HG03342 (cell line): ENCODE data around the gene BICDL2.
"Not testable (repeated sequence)": the region's sequence is repeated elsewhere in the genome, so short reads cannot be mapped to it uniquely, and the experiment has no call there.

Experiments used
- ATAC-seq: cut with Tn5 transposase; IDR thresholded peaks from one replicate; pipeline ENCODE4 v1.9.1; 2021; ENCODE audit warnings: mild to moderate bottlenecking, moderate library complexity; ENCODE audit not compliant: unreplicated experiment

Gene BICDL2, protein sequence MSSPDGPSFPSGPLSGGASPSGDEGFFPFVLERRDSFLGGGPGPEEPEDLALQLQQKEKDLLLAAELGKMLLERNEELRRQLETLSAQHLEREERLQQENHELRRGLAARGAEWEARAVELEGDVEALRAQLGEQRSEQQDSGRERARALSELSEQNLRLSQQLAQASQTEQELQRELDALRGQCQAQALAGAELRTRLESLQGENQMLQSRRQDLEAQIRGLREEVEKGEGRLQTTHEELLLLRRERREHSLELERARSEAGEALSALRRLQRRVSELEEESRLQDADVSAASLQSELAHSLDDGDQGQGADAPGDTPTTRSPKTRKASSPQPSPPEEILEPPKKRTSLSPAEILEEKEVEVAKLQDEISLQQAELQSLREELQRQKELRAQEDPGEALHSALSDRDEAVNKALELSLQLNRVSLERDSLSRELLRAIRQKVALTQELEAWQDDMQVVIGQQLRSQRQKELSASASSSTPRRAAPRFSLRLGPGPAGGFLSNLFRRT

DNA sequence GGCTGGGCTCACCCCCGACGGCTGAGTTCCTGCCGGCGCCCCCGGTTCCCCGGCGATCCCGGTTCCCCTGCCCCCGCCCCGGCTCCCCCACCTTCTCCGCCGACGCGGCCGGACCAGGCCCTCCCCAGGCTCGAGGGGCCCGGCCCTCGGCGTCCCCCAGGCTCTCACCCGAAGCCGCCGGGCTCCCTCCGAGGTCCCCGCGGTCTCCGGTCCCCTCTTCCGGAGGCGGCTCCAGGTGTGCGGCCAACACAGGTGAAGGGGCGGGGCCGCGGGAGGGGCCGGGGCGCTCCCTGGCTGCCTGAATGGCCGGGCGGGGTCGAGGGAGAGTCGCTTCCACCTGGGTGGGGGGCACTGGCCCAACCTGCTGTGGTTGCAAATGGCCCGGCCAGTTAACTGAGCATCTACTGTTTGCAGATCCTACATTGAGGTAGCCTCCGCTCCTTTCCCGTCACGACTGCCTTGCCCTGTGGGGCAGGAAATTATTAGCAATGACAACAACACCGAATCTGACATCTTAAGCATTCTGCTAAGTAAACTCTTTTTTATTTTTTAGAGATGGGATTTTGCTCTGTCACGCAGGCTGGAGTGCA lies at the start of gene BICDL2:
Gene BICDL2 (minus strand): TSS at position 219 of the 590 bp plus-strand sequence. CDS start 1,448 bp downstream, outside the sequence.
- no peak for ATAC-seq

DNA sequence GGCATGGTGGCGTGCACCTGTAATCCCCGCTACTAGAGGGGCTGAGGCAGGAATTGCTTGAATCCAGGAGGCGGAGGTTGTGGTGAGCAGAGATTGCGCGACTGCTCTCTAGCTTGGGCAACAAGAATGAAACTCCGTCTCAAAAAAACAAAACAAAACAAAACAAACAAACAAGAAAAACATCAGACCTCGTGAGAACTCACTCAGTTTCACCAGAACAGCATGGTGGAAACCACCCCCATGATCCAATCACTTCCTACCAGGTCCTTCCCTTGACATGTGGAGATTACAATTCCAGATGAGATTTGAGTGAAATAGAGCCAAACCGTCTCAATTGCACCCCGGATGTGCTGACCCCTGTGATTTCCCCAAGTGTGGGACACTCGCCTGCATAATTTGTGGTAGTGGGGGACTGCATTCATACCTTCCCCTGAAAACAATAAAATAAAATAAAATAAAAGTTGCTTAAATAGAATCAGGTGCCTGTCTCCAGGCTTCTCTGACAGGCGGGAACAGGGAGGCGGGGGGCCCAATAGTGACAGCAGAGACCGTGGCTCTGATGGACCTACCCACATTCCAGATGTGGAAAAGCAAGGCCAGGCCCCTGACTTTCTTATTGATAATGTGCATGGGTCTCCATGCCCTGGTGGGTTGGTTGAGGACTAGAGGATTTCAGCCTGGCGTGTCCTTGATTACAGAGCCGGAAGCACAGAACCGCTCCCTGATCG lies 49.3 kb upstream of the BICDL2 start:
- no peak for ATAC-seq

DNA sequence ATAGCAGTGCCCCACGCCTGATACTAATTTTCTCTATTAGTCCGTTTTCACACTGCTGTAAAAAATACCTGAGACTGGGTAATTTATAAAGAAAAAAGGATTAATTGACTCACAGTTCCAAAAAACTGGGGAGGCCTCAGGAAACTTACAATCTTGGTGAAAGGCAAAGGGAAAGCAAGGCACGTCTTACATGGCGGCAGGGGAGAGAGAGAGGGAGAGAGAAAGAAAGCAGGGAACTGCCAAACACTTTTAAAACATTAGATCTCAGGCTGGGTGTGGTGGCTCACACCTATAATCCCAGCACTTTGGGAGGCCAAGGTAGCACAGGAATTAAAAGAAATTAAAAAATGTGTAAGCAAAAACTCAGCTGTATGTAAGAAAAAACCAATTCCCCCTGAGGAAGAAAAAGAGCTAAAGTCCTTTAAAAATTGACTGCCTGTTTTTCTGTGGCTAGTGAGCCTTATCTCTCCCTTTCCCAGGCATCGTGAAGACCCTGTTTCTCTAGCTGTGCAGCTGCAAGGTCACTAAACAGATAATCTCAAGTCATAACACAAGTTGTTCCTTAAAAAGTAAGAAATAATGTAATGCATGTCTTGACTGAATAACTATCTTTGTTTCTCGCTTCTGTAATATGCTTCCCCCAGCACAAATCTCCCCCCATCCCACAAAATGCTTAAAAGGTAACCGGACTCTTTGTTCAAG lies 48.4 kb upstream of the BICDL2 start:
- ATAC-seq: no peak

DNA sequence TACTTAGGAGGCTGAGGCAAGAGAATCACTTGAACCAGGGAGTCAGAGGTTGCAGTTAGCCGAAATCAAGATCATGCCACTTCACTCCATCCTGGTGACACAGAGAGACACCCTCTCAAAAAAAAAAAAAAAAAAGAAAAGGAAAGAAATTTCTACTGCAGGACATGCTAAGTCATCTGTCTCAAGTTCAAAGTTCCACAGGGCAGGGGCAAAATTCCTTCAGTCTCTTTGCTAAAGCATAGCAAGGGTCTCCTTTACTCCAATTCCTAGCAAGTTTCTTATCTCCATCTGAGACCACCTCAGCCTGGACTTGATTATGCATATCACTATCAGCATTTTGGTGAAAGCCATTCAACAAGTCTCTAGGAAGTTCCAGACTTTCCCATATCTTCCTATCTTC lies 47.7 kb upstream of the BICDL2 start:
- ATAC-seq: no peak

DNA sequence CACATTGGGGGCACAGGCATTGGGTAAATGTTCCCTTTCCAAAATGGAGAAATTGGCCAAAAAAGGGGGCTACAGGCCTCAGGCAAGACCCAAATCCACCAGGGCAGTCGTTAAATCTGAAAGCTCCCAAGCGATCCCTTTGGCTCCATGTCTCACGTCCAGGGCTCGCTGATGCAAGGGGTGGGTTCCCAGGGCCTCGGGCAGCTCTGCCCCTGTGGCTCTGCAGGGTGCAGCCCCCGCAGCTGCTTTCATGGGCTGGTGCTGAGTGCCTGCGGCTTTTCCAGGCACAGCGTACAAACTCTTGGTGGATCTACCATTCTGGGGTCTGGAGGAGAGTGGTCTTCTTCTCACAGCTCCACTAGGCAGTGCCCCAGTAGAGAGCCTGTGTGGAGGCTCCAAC lies 46.7 kb upstream of the BICDL2 start:
- not testable (repeated sequence) for ATAC-seq

DNA sequence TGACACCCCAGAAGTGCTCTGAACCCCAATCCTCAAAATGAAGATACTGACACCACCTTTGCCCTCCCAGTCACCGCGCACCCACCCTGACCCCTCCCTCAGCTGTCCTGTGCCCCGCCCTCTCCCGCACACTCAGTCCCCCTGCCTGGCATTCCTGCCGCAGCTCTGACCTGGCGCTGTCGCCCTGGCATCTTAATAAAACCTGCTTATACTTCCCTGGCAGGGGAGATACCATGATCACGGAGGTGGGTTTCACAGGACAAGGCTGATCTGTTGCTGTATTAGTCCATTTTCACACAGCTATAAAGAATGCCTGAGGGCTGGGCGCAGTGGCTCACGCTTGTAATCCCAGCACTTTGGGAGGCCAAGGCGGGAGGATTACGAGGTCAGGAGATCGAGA lies 45.2 kb upstream of the BICDL2 start:
- ATAC-seq: not testable (repeated sequence)

DNA sequence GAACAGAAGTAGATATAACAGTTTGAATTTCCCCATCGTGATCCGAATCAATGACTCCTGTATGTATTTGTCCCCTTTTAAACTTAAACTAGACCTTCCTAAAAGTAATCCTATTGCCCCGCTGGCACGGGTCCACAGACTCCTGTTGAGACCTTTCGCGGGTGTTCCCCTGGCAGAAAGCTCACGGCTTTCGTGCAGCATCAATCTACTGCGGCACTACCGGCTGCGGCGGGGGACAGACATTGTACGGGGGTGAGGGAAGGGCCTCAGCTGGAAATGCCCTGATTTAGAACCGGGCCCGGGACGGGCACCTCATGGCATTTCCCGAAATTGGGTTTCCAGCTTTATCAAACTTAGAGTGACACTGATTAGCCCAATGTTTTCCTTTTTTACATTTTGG lies 43.3 kb upstream of the BICDL2 start:
- no peak for ATAC-seq

DNA sequence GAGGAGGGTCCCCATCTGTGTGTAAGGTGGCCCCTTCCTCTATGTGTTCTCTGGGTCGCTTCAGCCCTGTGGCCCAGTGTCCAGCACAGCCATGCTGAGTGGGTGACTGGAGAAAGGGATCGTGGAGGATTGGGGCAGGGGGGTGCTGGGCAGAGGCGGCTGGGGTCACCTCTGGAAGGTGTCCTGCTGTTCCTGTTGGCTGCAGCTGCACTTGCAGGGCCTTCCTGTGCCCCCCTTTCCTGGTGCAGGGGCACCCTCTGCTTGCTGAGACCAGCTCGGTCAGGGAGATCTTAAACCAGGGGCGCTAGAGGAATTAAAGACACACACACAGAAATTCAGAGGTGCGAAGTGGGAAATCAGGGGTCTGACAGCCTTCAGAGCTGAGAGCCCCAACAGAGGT lies 39.8 kb upstream of the BICDL2 start:
- ATAC-seq: no peak

DNA sequence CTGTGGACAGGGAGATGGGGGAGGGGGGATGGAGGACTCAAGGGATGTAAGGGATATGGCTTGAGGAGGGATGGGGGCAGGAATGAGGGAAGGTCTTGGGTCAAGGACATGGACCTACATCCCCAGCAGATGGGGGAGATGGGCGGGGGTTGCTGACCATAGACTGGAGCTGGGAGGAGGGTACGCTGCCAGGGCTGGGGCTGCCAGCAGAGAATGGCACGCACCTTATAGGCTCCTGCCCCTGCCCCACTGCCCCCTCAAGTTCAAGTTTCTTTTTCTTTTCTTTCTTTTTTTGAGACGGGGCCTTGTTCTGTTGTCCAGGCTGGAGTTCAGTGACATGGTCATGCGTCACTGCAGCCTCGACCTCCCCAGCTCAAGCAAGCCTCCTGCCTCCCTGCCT lies 39.2 kb upstream of the BICDL2 start:
- ATAC-seq: not testable (repeated sequence)

DNA sequence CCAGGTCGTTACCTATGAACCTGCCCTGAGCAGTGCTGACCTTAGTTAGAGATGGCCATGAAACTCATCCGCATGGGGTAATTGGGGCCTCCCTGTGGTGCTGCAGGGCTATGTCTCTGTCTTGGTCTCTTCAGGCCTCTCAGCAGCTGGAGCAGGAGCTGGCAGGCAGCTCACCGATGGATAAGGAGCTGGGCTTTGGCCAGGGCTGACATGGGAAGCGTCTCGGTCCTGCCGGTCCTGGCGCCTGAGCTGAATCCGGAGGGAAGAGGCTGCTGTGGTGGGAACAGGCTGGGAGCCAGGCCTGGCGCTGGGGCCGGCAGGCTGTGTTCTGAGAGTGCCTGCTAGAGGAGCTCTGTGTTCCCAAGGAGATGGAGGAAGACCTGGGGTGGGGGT lies 38.8 kb upstream of the BICDL2 start:
- no peak for ATAC-seq

DNA sequence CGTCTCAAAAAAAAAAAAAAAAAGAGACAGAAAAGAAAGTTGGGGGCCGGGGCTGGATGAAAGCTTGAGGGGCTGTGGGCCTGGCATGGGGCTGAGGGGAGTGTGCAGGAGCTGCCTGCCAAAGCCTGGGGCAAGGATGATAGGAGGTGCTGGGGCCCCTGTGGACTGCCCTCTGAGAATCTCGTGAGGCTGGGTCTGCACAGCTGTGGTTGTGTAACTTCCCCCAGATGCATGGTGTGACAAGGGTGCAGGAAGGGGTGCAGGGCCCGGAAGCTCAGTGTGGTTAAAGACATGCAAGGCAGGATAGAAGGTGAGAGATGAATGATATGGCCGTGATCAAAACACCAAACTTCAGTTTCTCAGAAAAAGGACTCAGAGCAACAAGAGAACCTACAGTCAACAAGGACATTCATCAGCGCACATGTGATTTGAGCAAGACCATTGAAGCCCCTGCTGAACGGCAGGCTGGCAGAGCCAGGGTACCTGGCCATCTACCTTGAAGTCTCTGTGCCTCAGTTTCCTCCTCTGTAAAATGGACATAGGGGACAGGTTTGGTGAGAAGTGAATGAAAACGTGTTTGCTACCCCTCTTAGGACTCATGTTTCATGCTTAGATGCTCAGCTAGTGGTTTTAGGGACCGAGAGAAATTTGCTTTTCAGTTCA lies 38.2 kb upstream of the BICDL2 start:
- peak; percentile 69 for ATAC-seq

DNA sequence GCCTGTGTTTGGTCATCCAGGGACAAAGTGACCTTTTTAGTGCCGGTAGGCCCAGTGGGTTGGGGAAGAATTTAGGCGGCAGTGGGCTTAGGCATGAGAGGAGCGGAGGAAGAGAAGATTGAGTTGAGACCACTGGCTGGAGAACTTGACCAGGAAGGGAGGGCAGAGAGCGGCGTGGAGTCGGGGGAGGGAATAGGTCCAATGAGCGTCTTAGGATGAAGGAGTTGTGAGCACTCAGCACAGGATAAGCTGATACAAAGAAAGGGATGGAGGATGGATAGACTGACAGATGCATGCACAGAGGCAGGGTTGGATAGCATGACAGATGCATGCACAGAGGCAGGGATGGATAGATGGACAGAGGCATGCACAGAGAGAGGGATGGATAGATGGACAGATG lies 36.7 kb upstream of the BICDL2 start:
- no peak for ATAC-seq

DNA sequence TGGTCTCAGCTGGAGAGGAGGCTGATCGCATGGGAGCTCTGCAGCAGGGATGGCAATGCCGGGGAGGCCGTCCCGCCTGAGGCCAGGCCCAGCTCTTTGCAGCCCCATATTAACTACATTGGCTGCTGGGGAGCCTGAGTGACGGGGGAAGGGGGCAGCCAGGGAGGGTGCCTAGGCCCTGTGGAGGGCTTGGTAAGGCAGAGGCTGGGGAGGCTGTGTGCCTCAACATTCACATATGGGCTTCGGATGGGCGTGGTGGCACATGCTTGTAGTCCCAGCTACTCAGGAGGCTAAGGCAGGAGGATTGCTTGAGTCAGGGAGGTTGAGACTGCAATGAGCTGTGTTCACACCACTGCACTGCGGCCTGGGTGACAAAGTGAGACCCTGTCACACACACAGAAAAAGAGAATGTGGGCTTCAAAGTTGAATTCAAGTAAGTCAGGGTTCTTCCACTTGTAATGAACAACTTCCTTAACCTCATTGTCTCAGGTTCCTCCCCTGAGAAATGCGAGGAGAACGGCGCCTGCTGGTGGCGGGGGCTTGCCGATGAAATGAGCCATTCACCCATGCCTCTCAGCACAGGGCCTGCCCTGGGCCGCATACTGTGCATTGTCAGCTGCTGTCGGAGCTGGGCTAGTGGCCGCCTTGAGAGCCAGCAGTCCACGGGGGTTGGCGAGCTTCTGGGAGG lies 36.0 kb upstream of the BICDL2 start:
- not testable (repeated sequence) for ATAC-seq

DNA sequence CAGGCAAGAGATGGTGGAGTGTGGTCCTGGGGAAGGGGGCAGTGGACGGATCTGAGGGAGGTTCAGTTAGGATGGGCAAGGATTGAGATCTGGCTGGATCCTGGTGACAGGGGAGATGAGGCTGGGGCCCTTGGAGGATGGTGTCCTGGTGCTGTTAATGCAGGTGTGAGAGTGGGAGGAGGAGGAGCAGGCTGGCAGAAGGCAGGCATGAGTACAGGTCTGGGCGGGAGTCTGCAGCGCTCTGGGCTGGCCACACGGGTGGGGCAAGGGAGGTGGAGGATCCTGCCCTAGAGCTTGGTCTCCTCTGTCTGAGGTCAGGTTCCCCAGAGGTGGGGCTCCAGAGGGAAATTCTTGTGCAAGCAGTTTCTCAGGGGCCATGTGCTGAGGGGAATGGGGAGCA lies 35.4 kb upstream of the BICDL2 start:
- ATAC-seq: not testable (repeated sequence)

DNA sequence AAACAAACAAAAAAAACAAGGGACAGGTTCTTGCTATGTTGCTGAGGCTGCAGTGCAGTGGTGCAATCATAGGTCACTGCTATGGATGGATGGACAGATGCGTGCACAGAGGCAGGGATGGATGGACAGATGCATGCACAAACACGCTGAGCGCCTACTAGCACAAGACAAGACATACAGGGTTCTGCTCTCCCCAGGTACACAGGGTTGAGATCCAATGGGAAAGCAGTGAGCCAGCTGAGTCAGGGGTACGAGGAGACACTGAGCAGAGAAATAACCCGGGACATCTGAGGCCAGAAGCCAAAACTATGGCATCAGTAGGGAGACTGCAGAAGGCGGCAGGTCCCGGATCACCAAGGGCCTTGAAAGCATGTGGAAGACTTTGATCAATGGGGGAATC lies 34.9 kb upstream of the BICDL2 start:
- no peak for ATAC-seq

DNA sequence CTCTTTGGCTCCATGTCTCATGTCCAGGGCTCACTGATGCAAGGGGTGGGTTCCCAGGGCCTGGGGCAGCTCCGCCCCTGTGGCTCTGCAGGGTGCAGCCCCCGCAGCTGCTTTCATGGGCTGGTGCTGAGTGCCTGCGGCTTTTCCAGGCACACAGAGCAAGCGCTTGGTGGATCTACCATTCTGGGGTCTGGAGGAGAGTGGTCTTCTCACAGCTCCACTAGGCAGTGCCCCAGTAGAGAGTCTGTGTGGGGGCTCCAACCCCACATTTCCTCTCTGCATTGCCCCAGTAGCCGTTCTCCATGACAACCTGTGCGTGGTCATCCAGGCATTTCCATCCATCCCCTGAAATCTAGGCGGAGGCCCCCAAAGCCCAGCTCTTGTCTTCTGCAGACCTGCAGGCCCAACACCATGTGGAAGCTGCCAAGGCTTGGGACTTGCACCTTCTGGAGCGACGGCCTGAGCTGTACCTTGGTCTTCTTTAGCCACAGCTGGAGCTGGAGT lies 33.9 kb upstream of the BICDL2 start:
- ATAC-seq: no peak

DNA sequence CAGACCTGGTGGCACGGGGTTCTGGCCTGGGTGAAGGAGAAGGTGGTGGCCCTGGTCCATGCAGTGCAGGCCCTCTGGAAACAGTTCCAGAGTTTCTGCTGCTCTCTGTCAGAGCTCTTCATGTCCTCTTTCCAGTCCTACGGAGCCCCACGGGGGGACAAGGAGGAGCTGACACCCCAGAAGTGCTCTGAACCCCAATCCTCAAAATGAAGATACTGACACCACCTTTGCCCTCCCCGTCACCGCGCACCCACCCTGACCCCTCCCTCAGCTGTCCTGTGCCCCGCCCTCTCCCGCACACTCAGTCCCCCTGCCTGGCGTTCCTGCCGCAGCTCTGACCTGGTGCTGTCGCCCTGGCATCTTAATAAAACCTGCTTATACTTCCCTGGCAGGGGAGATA lies 32.4 kb upstream of the BICDL2 start:
- not testable (repeated sequence) for ATAC-seq

DNA sequence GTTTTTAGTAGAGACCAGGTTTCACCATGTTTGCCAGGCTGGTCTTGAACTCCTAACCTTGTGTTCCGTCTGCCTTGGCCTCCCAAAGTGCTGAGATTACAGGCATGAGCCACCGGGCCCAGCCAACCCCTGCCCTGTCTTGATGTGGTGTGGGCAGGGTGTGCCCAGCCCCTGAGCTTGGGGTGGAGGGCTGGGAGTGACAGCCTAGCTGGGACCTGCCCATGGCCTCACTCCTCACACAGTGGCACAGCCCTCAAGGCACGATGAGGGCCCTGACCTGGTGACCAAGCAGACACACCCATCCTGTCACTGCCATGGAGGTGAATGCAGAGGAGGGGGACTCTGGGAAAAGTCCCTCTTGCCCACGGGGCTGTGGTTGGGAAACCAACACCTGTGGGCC lies 31.7 kb upstream of the BICDL2 start:
- ATAC-seq: no peak

DNA sequence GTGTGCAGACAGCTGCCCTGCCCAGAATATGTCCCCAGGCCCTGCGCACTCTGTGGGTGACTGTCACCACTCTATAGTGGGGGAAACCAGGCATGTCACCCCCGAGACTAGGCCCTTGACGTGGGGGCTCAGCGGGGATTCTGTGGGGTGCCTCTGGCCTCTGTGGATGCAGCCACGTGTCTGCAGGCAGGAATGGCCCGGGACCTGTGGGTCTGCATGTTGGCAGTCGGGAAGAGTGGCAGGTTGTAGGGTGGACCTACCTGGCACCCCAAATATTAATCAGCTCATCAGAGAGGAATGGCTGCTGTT lies 29.6 kb upstream of the BICDL2 start:
- ATAC-seq: no peak
